ENCODE data around the gene TAF4B.
"Not testable (repeated sequence)": the region's sequence is repeated elsewhere in the genome, so short reads cannot be mapped to it uniquely, and the experiment has no call there.

Gene TAF4B

DNA sequence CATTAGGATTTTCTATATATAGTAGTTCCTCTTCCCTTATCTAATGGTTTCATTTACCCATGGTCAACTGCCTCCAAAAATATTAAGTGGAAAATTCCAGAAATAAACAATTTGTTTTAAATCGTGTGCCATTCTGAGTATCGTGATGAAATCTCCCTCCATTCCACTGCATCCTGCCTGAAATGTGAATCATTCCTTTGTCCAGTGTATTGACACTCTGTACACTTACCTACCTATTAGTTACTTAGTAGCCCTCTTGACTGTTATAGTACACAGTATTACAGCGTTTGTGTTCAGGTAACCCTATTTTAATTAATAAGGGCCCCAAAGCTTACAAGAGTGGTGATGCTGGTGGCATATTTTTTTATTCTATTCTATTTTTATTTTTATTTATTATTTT is 26.2 kb downstream of the TAF4B start:
- TF ChIP-seq, protein P1, sequence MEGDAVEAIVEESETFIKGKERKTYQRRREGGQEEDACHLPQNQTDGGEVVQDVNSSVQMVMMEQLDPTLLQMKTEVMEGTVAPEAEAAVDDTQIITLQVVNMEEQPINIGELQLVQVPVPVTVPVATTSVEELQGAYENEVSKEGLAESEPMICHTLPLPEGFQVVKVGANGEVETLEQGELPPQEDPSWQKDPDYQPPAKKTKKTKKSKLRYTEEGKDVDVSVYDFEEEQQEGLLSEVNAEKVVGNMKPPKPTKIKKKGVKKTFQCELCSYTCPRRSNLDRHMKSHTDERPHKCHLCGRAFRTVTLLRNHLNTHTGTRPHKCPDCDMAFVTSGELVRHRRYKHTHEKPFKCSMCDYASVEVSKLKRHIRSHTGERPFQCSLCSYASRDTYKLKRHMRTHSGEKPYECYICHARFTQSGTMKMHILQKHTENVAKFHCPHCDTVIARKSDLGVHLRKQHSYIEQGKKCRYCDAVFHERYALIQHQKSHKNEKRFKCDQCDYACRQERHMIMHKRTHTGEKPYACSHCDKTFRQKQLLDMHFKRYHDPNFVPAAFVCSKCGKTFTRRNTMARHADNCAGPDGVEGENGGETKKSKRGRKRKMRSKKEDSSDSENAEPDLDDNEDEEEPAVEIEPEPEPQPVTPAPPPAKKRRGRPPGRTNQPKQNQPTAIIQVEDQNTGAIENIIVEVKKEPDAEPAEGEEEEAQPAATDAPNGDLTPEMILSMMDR (IDR thresholded peaks at IDR 0.05; ENCODE audit: insufficient read depth, low read length, poor library complexity, severe bottlenecking) = no peak
- Histone ChIP-seq H3K27me3 (replicated peaks; ENCODE audit: control insufficient read depth, insufficient read depth, low read length) (no peaks in the 10 kb centered on the region), H3K4me3 (replicated peaks; ENCODE audit: low read depth, low read length) (no peak overlapping the region), H3K36me3 (ENCODE audit: control insufficient read depth, insufficient read depth, low read length) (no peaks in the 10 kb centered on the region)
- DNase-seq (ENCODE audit: extremely low read depth, insufficient read length) = no peak

DNA sequence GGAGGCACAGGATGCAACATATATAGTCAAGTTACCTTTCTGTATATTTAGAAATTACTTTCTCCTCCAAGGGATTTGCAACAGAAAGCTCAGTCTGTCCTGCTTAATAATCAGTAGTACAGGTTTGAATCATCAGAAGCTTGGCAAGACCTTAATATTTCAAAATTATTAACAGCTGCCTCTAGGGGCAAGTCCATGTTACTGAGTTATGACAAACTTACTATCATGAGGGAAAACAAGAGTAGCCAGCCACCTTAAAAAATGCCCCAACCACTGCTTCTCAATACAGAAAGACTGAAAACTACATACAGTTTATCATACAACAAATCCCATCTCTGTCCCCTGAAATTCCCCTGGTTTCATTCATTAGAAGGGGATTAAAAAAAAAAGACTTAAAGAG is 28.6 kb downstream of the TAF4B start:
- not testable (repeated sequence) for DNase-seq (ENCODE audit: extremely low read depth, insufficient read length); H3K4me3 ChIP-seq (replicated peaks; ENCODE audit: low read depth, low read length); H3K27me3 ChIP-seq (replicated peaks; ENCODE audit: control insufficient read depth, insufficient read depth, low read length); H3K36me3 ChIP-seq (ENCODE audit: control insufficient read depth, insufficient read depth, low read length)

- H3K4me3 ChIP-seq (replicated peaks; ENCODE audit: low read depth, low read length) = no peak overlapping the region
- H3K27me3 ChIP-seq (replicated peaks; ENCODE audit: control insufficient read depth, insufficient read depth, low read length) = no peaks in the 10 kb centered on the region
- TF ChIP-seq, protein P1 (IDR thresholded peaks at IDR 0.05; ENCODE audit: insufficient read depth, low read length, poor library complexity, severe bottlenecking) = no peak
- H3K36me3 ChIP-seq (ENCODE audit: control insufficient read depth, insufficient read depth, low read length) = no peaks in the 10 kb centered on the region
- DNase-seq (ENCODE audit: extremely low read depth, insufficient read length) = no peak
Observed at GRCh38 chr18:26255695-26256622, 29.7 kb downstream of the TAF4B start.

GRCh38 chr18:26258711-26259110 is 32.5 kb downstream of the TAF4B start:
- H3K27me3 ChIP-seq (replicated peaks; ENCODE audit: control insufficient read depth, insufficient read depth, low read length) = no peaks in the 10 kb centered on the region
- TF ChIP-seq, protein P1 (IDR thresholded peaks at IDR 0.05; ENCODE audit: insufficient read depth, low read length, poor library complexity, severe bottlenecking) = no peak
- H3K4me3 ChIP-seq (replicated peaks; ENCODE audit: low read depth, low read length) = no peak overlapping the region
- H3K36me3 ChIP-seq (ENCODE audit: control insufficient read depth, insufficient read depth, low read length) = no peaks in the 10 kb centered on the region
- DNase-seq (ENCODE audit: extremely low read depth, insufficient read length) = no peak

GRCh38 chr18:26259416-26259815 is 33.2 kb downstream of the TAF4B start:
- not testable (repeated sequence) for H3K36me3 ChIP-seq (ENCODE audit: control insufficient read depth, insufficient read depth, low read length); H3K4me3 ChIP-seq (replicated peaks; ENCODE audit: low read depth, low read length); H3K27me3 ChIP-seq (replicated peaks; ENCODE audit: control insufficient read depth, insufficient read depth, low read length); DNase-seq (ENCODE audit: extremely low read depth, insufficient read length)

GRCh38 chr18:26262156-26262555 is 35.9 kb downstream of the TAF4B start:
- TF ChIP-seq, protein P1 (IDR thresholded peaks at IDR 0.05; ENCODE audit: insufficient read depth, low read length, poor library complexity, severe bottlenecking) = no peak
- H3K27me3 ChIP-seq (replicated peaks; ENCODE audit: control insufficient read depth, insufficient read depth, low read length) = no peaks in the 10 kb centered on the region
- no peaks in the 10 kb centered on the region for H3K36me3 ChIP-seq (ENCODE audit: control insufficient read depth, insufficient read depth, low read length)
- H3K4me3 ChIP-seq (replicated peaks; ENCODE audit: low read depth, low read length) = no peak overlapping the region
- DNase-seq (ENCODE audit: extremely low read depth, insufficient read length) = no peak

Data from GM06990 (cell line).